ENCODE results near the gene TACC3. TPM values are rescaled to one million over a fixed set of nuclear protein-coding genes. Genes with fewer than 3 reads are reported as not detected.

The TACC3 gene
- total RNA-seq, 1 experiment from 2014 or later, result 21.5 TPM

DNA sequence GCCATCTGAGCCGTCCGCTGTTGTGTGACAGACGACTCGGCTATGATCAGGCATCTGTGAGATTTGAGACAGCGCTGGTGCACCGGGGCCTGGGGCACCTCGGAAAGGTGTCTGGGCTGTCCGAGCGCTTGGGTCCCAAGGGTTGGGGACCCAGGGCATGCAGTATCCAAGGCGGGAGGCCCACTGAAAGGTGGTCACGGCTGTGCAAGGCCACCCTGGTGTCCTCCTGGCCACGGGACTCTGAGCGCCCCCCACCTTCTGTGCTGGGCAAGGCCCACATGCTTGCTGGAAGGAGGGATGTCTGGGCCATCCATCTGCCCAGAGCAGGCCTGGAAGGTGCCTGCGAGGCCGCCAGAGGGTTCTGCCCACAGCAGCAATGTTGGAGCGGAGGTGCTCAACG is 19.9 kb downstream of the TACC3 start:
- H3K4me3 ChIP-seq, result no peak overlapping the region
- DNase-seq (ENCODE audit: low read depth in 1 of 2, low spot score in 2 of 2), result no peak
- H3K4me1 ChIP-seq (replicated peaks), result no peaks in the 10 kb centered on the region
- H3K36me3 ChIP-seq, result peaks cover 69% of the 10 kb centered on the region
- H3K27ac ChIP-seq, result no peak overlapping the region
- no peaks in the 10 kb centered on the region for H3K9me3 ChIP-seq (replicated peaks)
- no peaks in the 10 kb centered on the region for H3K27me3 ChIP-seq (replicated peaks)

DNA sequence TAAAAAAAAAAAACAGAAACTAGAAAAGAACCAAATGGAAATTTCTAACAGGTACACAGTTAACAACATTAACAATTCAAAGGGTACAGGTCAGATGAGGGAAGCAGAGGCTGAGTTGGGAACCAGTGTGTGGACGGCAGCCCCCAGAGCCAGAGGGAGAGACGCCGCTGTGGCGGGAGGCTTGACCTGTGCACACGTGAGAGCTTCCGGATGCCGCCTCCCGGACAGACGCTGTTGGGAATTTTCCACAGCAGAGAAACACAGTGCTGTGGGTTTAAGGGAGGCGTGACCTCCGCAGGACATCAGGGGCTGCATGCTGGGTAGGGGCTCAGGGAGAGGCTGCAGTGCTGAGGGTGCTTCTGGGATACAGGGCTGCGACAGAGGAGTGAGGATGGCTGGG is 22.2 kb downstream of the TACC3 start:
- no peak for DNase-seq (ENCODE audit: low read depth in 1 of 2, low spot score in 2 of 2)
- Histone ChIP-seq H3K27me3 (replicated peaks) (no peaks in the 10 kb centered on the region), H3K9me3 (replicated peaks) (no peaks in the 10 kb centered on the region), H3K36me3 (peaks cover 48% of the 10 kb centered on the region), H3K4me1 (replicated peaks) (no peaks in the 10 kb centered on the region), H3K4me3 (no peak overlapping the region), H3K27ac (no peak overlapping the region)

DNA sequence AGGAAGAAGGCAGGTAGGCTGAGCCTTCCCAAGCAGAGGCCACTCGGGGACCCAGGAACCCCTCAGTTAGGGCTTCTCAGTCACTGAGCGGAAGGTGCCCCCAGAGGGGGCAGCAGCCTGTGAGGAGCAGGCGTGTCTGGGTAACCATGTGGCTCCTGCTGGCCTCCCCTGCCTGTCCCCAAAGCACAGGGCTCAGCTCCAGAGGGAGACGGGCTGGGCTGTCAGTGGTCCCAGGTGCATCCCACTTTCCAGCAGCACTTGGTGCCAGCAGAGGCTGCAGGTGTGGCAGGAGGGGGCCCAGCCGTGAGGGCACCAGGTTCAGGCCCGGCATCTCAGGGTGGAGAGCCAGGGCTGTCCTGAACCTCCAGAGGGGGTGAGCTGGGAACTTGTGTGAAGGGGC is 22.7 kb downstream of the TACC3 start:
- no peaks in the 10 kb centered on the region for H3K9me3 ChIP-seq (replicated peaks)
- no peaks in the 10 kb centered on the region for H3K27me3 ChIP-seq (replicated peaks)
- DNase-seq (ENCODE audit: low read depth in 1 of 2, low spot score in 2 of 2), result no peak
- peaks cover 44% of the 10 kb centered on the region for H3K36me3 ChIP-seq
- H3K27ac ChIP-seq, result no peak overlapping the region
- no peak overlapping the region for H3K4me3 ChIP-seq
- no peaks in the 10 kb centered on the region for H3K4me1 ChIP-seq (replicated peaks)

DNA sequence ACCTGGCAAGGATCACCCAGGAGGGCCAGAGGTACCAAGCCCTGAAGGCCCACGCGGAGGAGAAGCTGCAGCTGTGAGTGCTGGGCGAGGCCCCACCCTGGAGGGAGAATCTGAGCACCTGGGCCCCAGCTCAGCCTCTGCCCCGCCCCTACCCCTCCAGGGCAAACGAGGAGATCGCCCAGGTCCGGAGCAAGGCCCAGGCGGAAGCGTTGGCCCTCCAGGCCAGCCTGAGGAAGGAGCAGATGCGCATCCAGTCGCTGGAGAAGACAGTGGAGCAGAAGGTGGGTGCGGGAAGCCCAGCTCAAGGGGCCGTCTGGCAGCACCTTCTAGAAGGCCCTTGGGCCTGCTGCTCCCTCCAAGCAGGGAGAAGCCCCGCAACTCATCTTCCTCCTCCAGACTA is 23.2 kb downstream of the TACC3 start:
- peaks cover 40% of the 10 kb centered on the region for H3K36me3 ChIP-seq
- no peak for DNase-seq (ENCODE audit: low read depth in 1 of 2, low spot score in 2 of 2)
- H3K4me1 ChIP-seq (replicated peaks), result no peaks in the 10 kb centered on the region
- no peak overlapping the region for H3K4me3 ChIP-seq
- no peaks in the 10 kb centered on the region for H3K9me3 ChIP-seq (replicated peaks)
- H3K27me3 ChIP-seq (replicated peaks), result no peaks in the 10 kb centered on the region
- H3K27ac ChIP-seq, result no peak overlapping the region

DNA sequence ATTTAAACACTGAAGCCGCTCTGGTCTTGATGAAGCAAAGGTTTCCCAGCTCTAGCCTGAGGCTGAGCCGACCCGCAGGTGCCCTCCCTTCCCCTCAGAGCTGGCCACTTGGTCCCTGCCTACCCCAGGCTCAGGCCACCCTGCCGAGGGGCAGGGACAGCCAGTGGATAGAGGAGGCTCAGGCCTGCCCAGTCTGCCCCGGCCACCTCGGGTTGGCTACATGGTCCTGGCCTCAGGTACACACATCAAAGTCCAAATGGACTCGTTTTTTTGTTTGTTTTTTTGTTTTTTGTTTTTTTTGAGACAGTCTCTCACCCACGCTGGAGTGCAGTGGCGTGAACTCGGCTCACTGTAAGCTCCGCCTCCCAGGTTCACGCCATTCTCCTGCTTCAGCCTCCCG is 23.8 kb downstream of the TACC3 start:
- no peak overlapping the region for H3K27ac ChIP-seq
- H3K4me3 ChIP-seq, result no peak overlapping the region
- H3K4me1 ChIP-seq (replicated peaks), result no peaks in the 10 kb centered on the region
- no peaks in the 10 kb centered on the region for H3K9me3 ChIP-seq (replicated peaks)
- no peaks in the 10 kb centered on the region for H3K27me3 ChIP-seq (replicated peaks)
- no peak for DNase-seq (ENCODE audit: low read depth in 1 of 2, low spot score in 2 of 2)
- peaks cover 37% of the 10 kb centered on the region for H3K36me3 ChIP-seq

DNA sequence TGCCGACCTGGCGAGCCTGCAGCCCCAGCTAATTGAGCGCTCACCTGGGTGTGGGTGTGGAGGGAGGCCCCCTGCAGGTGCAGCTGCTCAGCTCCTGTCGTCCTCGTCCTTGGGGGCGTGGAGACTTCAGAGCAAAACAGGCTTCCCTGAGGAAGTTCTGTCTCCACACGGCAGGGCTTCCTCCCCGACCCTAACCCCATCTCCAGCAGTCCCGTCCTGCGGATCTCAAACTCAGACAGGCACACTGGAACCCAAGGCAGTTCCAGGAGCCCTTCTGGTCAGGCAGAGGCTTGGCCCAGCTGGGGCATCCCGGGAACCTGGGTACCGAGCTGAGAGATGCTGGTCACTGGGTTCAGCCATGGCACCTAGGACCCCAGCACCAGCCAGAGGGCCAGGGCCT is 24.4 kb downstream of the TACC3 start:
- no peaks in the 10 kb centered on the region for H3K9me3 ChIP-seq (replicated peaks)
- H3K4me3 ChIP-seq, result no peak overlapping the region
- no peaks in the 10 kb centered on the region for H3K27me3 ChIP-seq (replicated peaks)
- no peak overlapping the region for H3K27ac ChIP-seq
- peaks cover 31% of the 10 kb centered on the region for H3K36me3 ChIP-seq
- H3K4me1 ChIP-seq (replicated peaks), result no peaks in the 10 kb centered on the region
- no peak for DNase-seq (ENCODE audit: low read depth in 1 of 2, low spot score in 2 of 2)

DNA sequence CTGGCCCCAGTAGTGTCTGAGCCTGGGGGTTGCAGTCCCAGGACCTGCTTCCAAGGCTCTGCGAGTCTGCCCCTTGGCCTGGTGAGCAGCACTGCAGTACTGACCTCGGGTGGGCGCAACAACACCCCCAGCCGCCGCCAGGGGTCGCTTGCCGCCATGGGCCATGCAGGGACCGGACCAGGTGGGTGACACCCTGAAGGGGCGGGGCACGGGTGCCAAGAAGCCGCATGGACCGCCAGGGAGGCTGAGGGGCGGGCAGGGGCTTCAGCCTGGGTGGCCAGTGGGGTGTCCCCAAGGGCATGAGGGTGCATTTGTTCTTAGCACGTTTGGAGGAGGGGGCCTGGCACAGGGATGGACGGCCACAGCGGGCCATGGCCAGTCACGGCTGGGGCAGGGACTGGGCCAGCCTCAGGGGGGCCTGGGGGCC is 25.0 kb downstream of the TACC3 start:
- H3K27ac ChIP-seq, result no peak overlapping the region
- peak; percentile 24 to 78 for DNase-seq (ENCODE audit: low read depth in 1 of 2, low spot score in 2 of 2)
- H3K4me3 ChIP-seq, result no peak overlapping the region
- H3K9me3 ChIP-seq (replicated peaks), result no peaks in the 10 kb centered on the region
- H3K27me3 ChIP-seq (replicated peaks), result no peaks in the 10 kb centered on the region
- H3K4me1 ChIP-seq (replicated peaks), result no peaks in the 10 kb centered on the region
- peaks cover 26% of the 10 kb centered on the region for H3K36me3 ChIP-seq

DNA sequence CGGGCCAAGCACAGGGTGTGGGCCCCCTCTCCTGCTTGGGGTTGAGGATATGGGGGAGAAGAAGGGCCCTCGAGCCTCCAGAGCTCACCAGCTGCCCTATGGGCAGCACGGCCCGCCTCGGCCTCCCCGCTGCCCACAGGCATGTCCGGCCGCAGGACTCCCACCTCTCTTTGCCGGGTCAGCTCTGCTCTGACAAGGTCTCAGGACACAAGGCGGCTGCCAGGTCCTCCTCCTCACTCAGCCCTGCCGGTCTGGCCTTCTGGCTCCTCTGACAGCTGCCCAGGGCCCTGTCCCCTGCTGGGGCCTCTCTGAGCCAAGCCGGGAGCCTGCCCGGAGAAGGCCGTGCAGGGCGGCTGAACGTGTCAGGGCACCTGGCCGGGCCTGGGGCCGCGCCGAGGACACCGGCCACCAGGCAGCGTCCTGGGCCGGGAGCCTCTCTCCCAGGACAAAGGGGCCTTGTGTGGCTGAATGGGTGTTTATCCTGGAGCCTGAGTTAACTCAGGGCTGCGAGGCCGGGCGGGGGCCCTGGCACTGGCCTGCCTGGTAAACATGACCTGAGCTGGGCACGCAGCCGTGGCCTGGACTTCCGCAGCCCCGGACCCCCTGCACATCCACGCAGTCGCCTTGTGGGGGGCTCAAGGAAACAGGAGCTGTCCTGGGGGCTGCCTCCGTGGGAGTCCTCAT is 25.7 kb downstream of the TACC3 start:
- Histone ChIP-seq H3K4me1 (replicated peaks) (no peaks in the 10 kb centered on the region), H3K4me3 (no peak overlapping the region)

DNA sequence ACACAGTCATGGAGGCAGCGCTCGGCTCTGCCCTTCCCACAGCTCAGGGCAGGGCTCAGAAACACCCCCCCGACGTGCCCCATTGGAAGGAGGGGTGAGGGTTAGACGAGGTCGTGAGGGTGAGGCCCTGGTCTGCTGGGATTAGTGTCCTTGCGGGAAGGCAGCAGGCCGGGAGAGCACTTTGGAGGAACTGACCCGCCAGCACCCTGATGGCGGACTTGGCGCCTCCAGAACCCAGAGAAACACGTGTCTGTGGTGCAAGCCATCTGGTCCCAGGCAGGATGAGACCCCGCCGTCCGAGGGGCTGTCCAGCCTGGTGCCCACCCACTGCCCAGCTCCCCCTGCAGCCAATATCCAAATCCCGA is 26.3 kb downstream of the TACC3 start:
- Histone ChIP-seq H3K9me3 (replicated peaks) (no peaks in the 10 kb centered on the region), H3K27ac (no peak overlapping the region), H3K4me1 (replicated peaks) (no peaks in the 10 kb centered on the region), H3K36me3 (peaks cover 14% of the 10 kb centered on the region), H3K27me3 (replicated peaks) (no peaks in the 10 kb centered on the region), H3K4me3 (no peak overlapping the region)
- DNase-seq (ENCODE audit: low read depth in 1 of 2, low spot score in 2 of 2), result no peak

More for the DNA sequence above, 25.7 kb downstream of the TACC3 start:
- H3K27ac ChIP-seq, result no peak overlapping the region
- H3K27me3 ChIP-seq (replicated peaks), result no peaks in the 10 kb centered on the region
- H3K36me3 ChIP-seq, result peaks cover 18% of the 10 kb centered on the region
- DNase-seq (ENCODE audit: low read depth in 1 of 2, low spot score in 2 of 2), result no peak
- no peaks in the 10 kb centered on the region for H3K9me3 ChIP-seq (replicated peaks)

DNA sequence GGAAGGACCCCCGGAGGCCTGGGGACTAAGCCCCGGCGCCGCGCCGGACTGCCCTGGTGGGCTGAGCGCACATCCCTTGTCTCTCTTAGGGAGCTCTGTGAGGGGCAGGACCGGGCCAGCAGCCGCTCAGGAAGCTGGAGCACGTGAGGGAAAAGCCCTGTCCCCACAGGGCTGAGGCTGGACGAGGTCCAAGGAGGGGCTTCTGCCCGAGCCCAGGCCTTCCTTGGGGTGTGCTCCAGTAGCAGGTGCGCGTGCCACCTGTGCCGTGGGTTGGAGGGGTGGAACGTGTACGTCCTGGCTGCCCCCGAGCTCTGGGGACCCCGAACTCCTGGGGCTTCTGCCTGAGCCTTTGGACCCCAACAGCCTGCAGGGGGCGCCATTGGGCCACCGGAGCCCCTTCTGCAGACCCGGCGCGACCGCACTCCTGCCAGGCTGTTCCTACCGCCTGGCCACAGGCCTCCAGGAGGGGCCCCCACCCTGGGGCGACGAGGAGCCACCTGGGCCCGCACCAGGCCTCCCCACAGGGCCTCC is 27.2 kb downstream of the TACC3 start:
- peaks cover 14% of the 10 kb centered on the region for H3K36me3 ChIP-seq
- no peak overlapping the region for H3K4me3 ChIP-seq
- H3K4me1 ChIP-seq (replicated peaks), result no peaks in the 10 kb centered on the region
- no peaks in the 10 kb centered on the region for H3K9me3 ChIP-seq (replicated peaks)
- peak; percentile 28 to 71 for DNase-seq (ENCODE audit: low read depth in 1 of 2, low spot score in 2 of 2)
- no peak overlapping the region for H3K27ac ChIP-seq
- H3K27me3 ChIP-seq (replicated peaks), result no peaks in the 10 kb centered on the region

DNA sequence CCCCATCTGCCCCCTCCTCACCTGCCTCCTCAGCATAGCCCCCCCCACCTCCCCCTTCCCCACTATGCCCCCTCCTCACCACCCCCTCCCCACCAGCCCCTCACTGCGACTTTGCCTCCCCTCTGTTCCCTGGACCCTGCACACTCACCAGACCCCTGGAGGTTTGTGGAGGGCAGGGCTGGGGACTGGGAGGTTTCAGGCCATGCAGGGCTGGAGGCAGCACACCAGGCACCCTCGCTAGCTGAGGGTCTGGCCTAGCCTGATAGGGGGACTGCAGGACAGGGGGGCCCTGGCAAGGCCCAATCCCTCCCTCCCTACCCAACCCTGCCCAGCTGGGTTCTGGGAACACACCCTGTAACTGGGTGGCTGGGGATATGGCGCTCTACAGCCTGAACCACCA is 28.0 kb downstream of the TACC3 start:
- H3K9me3 ChIP-seq (replicated peaks), result no peaks in the 10 kb centered on the region

DNA sequence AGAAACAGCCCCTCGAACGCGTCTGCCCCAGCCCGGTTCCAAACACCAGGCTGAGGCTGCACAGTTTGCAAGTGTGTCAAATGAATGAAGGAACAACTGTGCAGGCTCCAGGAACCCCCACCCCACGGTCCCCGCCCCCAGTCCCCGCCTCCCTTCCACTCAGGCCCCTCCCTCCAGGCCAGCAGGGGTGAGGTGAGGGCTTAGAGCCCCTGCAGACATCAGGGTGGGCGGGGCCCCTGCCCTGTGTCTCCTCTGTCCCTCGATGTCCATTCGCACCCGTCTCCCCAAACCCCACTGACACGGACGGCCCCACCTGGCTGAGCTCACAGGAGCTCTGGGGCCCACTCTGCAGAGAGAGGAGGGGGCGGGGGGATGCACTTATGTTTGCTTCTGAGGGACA is 28.5 kb downstream of the TACC3 start:
- Histone ChIP-seq H3K27ac (no peak overlapping the region), H3K36me3 (peaks cover 8% of the 10 kb centered on the region), H3K9me3 (replicated peaks) (no peaks in the 10 kb centered on the region), H3K4me1 (replicated peaks) (no peaks in the 10 kb centered on the region), H3K27me3 (replicated peaks) (no peaks in the 10 kb centered on the region), H3K4me3 (no peak overlapping the region)
- DNase-seq (ENCODE audit: low read depth in 1 of 2, low spot score in 2 of 2), result no peak

More for the DNA sequence above, 28.0 kb downstream of the TACC3 start:
- no peak for DNase-seq (ENCODE audit: low read depth in 1 of 2, low spot score in 2 of 2)
- Histone ChIP-seq H3K36me3 (peaks cover 12% of the 10 kb centered on the region), H3K4me3 (no peak overlapping the region), H3K27ac (no peak overlapping the region), H3K27me3 (replicated peaks) (no peaks in the 10 kb centered on the region), H3K4me1 (replicated peaks) (no peaks in the 10 kb centered on the region)

DNA sequence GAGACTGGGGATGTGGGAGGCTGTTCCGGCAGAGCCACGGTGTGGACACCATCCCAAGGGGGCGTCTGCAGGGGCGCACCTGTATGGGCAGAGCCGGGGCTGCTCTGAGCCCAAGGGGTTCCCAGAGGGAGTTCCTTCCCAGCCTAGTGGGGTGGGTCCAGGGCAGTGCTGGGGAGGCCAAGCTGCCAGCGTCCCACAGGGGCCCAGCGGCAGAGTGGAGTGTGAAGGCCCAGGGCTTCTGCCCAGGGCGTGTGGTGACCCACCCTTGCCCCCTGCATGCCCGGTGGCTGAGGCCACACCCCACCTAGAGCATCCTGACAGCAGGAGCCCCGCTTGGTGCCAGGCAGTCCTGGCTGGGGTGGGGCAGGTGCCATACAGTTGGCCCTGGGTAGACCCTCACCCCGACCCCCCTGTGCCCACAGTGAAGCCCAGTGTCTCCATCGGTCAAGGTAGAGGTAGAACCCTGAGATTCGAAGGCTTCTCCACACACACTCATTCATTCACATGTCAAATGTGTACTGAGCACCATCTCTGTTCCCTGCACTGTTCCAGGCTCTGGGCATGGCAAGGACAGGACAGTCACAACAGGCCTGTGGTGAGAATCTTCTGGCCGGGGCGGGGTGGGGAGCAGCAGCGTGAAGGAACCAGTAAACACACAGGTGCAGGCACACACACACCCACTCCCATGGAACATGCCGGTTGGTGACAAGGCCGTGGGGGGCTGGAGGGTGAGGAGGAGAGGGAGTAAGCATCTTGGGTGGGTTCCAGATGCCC is 29.2 kb downstream of the TACC3 start:
- no peaks in the 10 kb centered on the region for H3K9me3 ChIP-seq (replicated peaks)
- no peak for DNase-seq (ENCODE audit: low read depth in 1 of 2, low spot score in 2 of 2)
- H3K4me1 ChIP-seq (replicated peaks), result no peaks in the 10 kb centered on the region
- no peak overlapping the region for H3K27ac ChIP-seq
- peaks cover 3% of the 10 kb centered on the region; the same call in 1 of the 2 replicates for H3K36me3 ChIP-seq
- H3K4me3 ChIP-seq, result no peak overlapping the region
- H3K27me3 ChIP-seq (replicated peaks), result no peaks in the 10 kb centered on the region

DNA sequence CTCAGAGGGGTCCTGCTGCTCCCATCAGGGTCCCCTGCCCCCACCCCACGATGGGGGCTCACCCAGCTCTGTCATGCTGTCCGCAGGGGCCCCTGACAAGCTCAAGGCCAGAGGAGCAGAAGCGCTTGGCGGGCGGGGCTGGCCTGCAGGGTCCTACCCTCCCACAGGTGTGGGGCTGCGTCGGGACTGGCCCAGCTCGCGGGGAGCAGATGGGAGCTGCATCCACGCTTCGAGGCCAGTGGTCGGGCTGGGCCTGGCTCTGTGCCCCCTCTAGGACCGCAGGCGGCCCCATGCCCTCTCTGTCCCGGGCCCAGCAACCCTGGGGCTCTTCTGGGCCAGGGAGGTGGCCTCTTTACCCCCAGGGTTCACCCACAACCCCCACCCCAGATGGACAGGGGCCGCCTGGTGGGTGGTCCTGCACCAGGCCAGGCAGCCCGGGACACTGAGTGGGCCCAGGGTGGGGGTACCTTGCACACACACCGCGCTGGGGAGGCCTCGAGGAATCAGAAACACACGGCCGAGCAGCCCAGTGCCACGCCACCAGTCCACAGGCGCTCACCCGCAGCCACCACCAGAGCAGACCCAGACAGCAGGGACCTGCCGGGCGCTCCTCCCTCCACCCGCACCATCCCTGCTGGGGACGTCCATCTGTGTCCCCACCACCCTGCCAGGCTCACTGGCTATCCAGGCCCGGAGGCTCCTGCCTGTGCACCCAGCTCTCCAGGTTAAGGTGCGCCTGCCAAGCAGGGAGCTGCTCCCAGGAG is 30.0 kb downstream of the TACC3 start:
- Histone ChIP-seq H3K9me3 (replicated peaks) (no peaks in the 10 kb centered on the region), H3K4me1 (replicated peaks) (no peaks in the 10 kb centered on the region), H3K36me3 (no peaks in the 10 kb centered on the region), H3K27ac (no peak overlapping the region), H3K4me3 (no peak overlapping the region), H3K27me3 (replicated peaks) (no peaks in the 10 kb centered on the region)
- DNase-seq (ENCODE audit: low read depth in 1 of 2, low spot score in 2 of 2), result no peak
